Tibial artery (tissue), 4 donors: ENCODE measurements around the gene C18orf32.

Experiments used
- DNase-seq, 2 donors: peaks; one replicate each; pipeline ENCODE4 v3.0.0-alpha.2; 2019
- H3K27ac ChIP-seq, 2 donors: fragments of 200-600 bp; sonication (generic) in 1 of 2; 1 replicate in 1 of 2; 2 replicates in 1 of 2; pipeline ENCODE4 v1.5.1; 2018 to 2019; ENCODE audit warnings: mild to moderate bottlenecking in 1 of 2
- H3K27me3 ChIP-seq, 2 donors: fragments of 200-600 bp; sonication (generic) in 1 of 2; one replicate each; pipeline versions ENCODE4 v1.5.1 to v1.6.0; 2016 to 2019
- H3K36me3 ChIP-seq, 3 donors: fragments of 200-600 bp; sonication (generic) in 2 of 3; one replicate each; pipeline ENCODE4 v1.5.1; 2016 to 2019; ENCODE audit warnings: mild to moderate bottlenecking in 2 of 3
- H3K4me1 ChIP-seq, 4 donors: fragments of 200-600 bp; sonication (generic) in 2 of 4; 1 replicate in 3 of 4; 2 replicates in 1 of 4; pipeline ENCODE4 v1.5.1; 2016 to 2019
- H3K4me3 ChIP-seq, 2 donors: fragments of 200-600 bp; sonication (generic) in 1 of 2; 1 replicate in 1 of 2; 2 replicates in 1 of 2; pipeline ENCODE4 v1.5.1; 2018 to 2019; ENCODE audit warnings: mild to moderate bottlenecking in 2 of 2
- H3K9me3 ChIP-seq, 3 donors: fragments of 200-600 bp; sonication (generic) in 1 of 3; one replicate each; pipeline ENCODE4 v1.5.1; 2016 to 2019
- CTCF ChIP-seq, 2 experiments: fragments of 200-600 bp in 1 of 2; fragments of 450-650 bp in 1 of 2; IDR thresholded peaks; one replicate each; pipeline ENCODE4 v1.5.1; 2017 to 2019; ENCODE audit warnings: antibody characterized with exemption in 2 of 2, mild to moderate bottlenecking in 1 of 2, moderate library complexity in 1 of 2
- intact Hi-C: fragments of 100-400 bp; cut with DNase I; formaldehyde crosslinking; loops from one replicate; pipeline ENCODE4 v1.15.0; 2023; ENCODE audit warnings: low total_unique reads

C18orf32 gene

GRCh38 chr18:49435170-49435569 is 51.9 kb downstream of the C18orf32 start:
- intact Hi-C loops = no loop called here
- Histone ChIP-seq H3K27ac (no peak overlapping the region), H3K4me3 (no peak overlapping the region), H3K9me3 (no peaks in the 10 kb centered on the region), H3K36me3 (peaks cover 0 to 4% (median 0%) of the 10 kb centered on the region in 3 donors), H3K4me1 (peaks cover 0 to 16% (median 4%) of the 10 kb centered on the region in 4 donors), H3K27me3 (no peaks in the 10 kb centered on the region)
- DNase-seq = no peak
- no peak for TF ChIP-seq CTCF (IDR thresholded peaks at IDR 0.05)

GRCh38 chr18:49432602-49433001 is 54.4 kb downstream of the C18orf32 start:
- intact Hi-C loops = no loop called here
- Histone ChIP-seq H3K27ac (no peak overlapping the region), H3K27me3 (no peaks in the 10 kb centered on the region), H3K36me3 (peaks cover 8 to 16% (median 15%) of the 10 kb centered on the region in 3 donors), H3K4me1 (peaks cover 0 to 5% (median 0%) of the 10 kb centered on the region in 4 donors), H3K4me3 (no peak overlapping the region), H3K9me3 (no peaks in the 10 kb centered on the region)
- DNase-seq = no peak
- no peak for TF ChIP-seq CTCF (IDR thresholded peaks at IDR 0.05)

- TF ChIP-seq CTCF (IDR thresholded peaks at IDR 0.05) = no peak
- DNase-seq = no peak
- Histone ChIP-seq H3K27me3 (no peaks in the 10 kb centered on the region), H3K27ac (no peak overlapping the region), H3K4me3 (no peak overlapping the region), H3K9me3 (no peaks in the 10 kb centered on the region), H3K4me1 (peaks cover 0 to 5% (median 0%) of the 10 kb centered on the region in 4 donors), H3K36me3 (peaks cover 9 to 17% (median 15%) of the 10 kb centered on the region in 3 donors)
- intact Hi-C loops = no loop called here
Observed at GRCh38 chr18:49431165-49431962, 55.7 kb downstream of the C18orf32 start.
